K562 (cell line): ENCODE data around the gene RSBN1L.

Experiments
- CHD1 ChIP-seq: fragments of 200-600 bp; sonication (generic); IDR thresholded peaks from one replicate; pipeline ENCODE4 v1.6.1; 2012; ENCODE audit warnings: mild to moderate bottlenecking, moderate library complexity, low read length, inconsistent platforms
- CHD2 ChIP-seq: IDR thresholded peaks from 2 replicates; pipeline ENCODE4 v1.6.1; 2011; ENCODE audit warnings: low read depth, low read length
- TOE1 ChIP-seq, 2 experiments: fragments of 450-650 bp in 1 of 2; sonication (generic) in 1 of 2; formaldehyde crosslinking in 1 of 2; IDR thresholded peaks; 2 replicates each; pipeline versions ENCODE4 v1.7.1 to v1.8.0; 2016 to 2022; ENCODE audit warnings: borderline replicate concordance in 2 of 2, mild to moderate bottlenecking in 2 of 2, antibody characterized with exemption in 1 of 2, inconsistent platforms in 1 of 2, low read depth in 1 of 2, missing genetic modification reagents in 1 of 2, moderate library complexity in 1 of 2
- TF ChIP-seq, protein P1 (sequence below): fragments of 450-650 bp; IDR thresholded peaks from 2 replicates; pipeline ENCODE4 v1.6.1; 2016; ENCODE audit warnings: low read depth

DNA sequence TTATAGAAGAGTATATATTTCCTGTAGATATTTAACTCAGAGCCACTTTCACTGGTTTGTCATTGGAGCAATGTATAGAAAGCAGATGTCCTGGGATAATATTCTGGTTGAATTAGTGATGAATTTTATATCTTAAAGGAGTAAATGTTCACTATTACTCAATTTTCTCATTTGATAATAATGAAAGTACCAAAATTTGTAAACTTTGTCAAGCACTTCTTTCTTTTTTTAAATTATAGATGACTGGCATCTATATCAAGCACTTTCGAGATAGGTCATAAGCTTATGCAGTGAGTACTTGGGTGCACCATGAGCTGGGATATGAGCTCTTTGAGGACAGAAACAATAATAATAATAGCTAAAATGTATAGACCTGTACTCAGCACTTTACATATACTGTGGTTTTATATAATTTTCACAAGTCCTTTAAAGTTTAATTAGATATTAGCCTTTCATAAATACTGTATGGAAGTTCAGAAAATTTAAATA, 11.3 kb downstream of the RSBN1L start:
- TF ChIP-seq CHD1 (no peak), TOE1 (IDR thresholded peaks at IDR 0.05; ENCODE audit: borderline replicate concordance) (no peak), TOE1 (CRISPR knock-in tag; IDR thresholded peaks at IDR 0.05; ENCODE audit: borderline replicate concordance, low read depth) (no peak), CHD2 (no peak)
- TF ChIP-seq, protein P1, sequence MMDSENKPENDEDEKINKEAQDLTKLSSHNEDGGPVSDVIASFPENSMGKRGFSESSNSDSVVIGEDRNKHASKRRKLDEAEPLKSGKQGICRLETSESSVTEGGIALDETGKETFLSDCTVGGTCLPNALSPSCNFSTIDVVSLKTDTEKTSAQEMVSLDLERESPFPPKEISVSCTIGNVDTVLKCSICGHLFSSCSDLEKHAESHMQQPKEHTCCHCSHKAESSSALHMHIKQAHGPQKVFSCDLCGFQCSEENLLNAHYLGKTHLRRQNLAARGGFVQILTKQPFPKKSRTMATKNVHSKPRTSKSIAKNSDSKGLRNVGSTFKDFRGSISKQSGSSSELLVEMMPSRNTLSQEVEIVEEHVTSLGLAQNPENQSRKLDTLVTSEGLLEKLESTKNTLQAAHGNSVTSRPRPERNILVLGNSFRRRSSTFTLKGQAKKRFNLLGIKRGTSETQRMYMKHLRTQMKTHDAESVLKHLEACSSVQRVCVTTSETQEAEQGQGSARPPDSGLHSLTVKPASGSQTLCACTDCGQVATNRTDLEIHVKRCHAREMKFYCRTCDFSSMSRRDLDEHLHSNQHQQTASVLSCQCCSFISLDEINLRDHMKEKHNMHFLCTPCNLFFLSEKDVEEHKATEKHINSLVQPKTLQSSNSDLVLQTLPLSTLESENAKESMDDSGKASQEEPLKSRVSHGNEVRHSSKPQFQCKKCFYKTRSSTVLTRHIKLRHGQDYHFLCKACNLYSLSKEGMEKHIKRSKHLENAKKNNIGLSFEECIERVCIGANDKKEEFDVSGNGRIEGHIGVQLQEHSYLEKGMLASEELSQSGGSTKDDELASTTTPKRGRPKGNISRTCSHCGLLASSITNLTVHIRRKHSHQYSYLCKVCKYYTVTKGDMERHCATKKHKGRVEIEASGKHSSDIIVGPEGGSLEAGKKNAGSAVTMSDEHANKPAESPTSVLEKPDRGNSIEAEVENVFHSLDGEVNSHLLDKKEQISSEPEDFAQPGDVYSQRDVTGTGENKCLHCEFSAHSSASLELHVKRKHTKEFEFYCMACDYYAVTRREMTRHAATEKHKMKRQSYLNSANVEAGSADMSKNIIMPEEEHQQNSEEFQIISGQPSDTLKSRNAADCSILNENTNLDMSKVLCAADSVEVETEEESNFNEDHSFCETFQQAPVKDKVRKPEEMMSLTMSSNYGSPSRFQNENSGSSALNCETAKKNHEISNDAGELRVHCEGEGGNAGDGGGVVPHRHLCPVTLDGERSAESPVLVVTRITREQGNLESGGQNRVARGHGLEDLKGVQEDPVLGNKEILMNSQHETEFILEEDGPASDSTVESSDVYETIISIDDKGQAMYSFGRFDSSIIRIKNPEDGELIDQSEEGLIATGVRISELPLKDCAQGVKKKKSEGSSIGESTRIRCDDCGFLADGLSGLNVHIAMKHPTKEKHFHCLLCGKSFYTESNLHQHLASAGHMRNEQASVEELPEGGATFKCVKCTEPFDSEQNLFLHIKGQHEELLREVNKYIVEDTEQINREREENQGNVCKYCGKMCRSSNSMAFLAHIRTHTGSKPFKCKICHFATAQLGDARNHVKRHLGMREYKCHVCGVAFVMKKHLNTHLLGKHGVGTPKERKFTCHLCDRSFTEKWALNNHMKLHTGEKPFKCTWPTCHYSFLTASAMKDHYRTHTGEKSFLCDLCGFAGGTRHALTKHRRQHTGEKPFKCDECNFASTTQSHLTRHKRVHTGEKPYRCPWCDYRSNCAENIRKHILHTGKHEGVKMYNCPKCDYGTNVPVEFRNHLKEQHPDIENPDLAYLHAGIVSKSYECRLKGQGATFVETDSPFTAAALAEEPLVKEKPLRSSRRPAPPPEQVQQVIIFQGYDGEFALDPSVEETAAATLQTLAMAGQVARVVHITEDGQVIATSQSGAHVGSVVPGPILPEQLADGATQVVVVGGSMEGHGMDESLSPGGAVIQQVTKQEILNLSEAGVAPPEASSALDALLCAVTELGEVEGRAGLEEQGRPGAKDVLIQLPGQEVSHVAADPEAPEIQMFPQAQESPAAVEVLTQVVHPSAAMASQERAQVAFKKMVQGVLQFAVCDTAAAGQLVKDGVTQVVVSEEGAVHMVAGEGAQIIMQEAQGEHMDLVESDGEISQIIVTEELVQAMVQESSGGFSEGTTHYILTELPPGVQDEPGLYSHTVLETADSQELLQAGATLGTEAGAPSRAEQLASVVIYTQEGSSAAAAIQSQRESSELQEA: no peak
